HL-60/S4 treated with phorbol 12-myristate 13-acetate at 8.2 ng/mL for 4 days and 3 days (cell line): ENCODE measurements around the gene AP3D1.

Source experiments
- in situ Hi-C: fragments of 300-500 bp; cut with MboI; formaldehyde crosslinking; loops from 2 replicates; pipeline ENCODE4 v1.15.0; 2022; ENCODE audit warnings: low sequenced_read_pairs

The AP3D1 gene

GRCh38 chr19:2151339-2152229 is at the start of gene AP3D1:
AP3D1 (minus strand) TSS chr19:2151566; CDS start chr19:2151334, 232 bp downstream.
- in situ Hi-C loops = loop anchor here (10.0 kb wide), 1 partner anchor 53 kb away; no protein-coding TSS in a partner anchor

- in situ Hi-C loops = loop anchor here (10.0 kb wide), 1 partner anchor 46 kb away; the partner anchor contains the start of gene AP3D1
Measured at GRCh38 chr19:2200624-2201294, 49.4 kb upstream of the AP3D1 start.

- in situ Hi-C loops = loop anchor here (10.0 kb wide), 1 partner anchor 45 kb away; the partner anchor contains the start of gene AP3D1
Measured at GRCh38 chr19:2199861-2200623, 48.7 kb upstream of the AP3D1 start.

GRCh38 chr19:2199215-2199614 is 47.8 kb upstream of the AP3D1 start:
- in situ Hi-C loops = no loop called here

- in situ Hi-C loops = no loop called here
Measured at GRCh38 chr19:2198317-2198716, 47.0 kb upstream of the AP3D1 start.

- in situ Hi-C loops = no loop called here
Measured at GRCh38 chr19:2197270-2197669, 45.9 kb upstream of the AP3D1 start.

- in situ Hi-C loops = no loop called here
Measured at GRCh38 chr19:2195914-2196313, 44.5 kb upstream of the AP3D1 start.

- in situ Hi-C loops = no loop called here
Measured at GRCh38 chr19:2195361-2195760, 44.0 kb upstream of the AP3D1 start.

GRCh38 chr19:2194513-2195078 is 43.2 kb upstream of the AP3D1 start:
- in situ Hi-C loops = no loop called here

GRCh38 chr19:2193807-2194206 is 42.4 kb upstream of the AP3D1 start:
- in situ Hi-C loops = no loop called here

- in situ Hi-C loops = no loop called here
Measured at GRCh38 chr19:2192862-2193261, 41.5 kb upstream of the AP3D1 start.

GRCh38 chr19:2191456-2192310 is 40.3 kb upstream of the AP3D1 start:
- in situ Hi-C loops = no loop called here

GRCh38 chr19:2190848-2191455 is 39.6 kb upstream of the AP3D1 start:
- in situ Hi-C loops = no loop called here

GRCh38 chr19:2189880-2190279 is 38.5 kb upstream of the AP3D1 start:
- in situ Hi-C loops = no loop called here

- in situ Hi-C loops = no loop called here
Measured at GRCh38 chr19:2188708-2189385, 37.5 kb upstream of the AP3D1 start.

- in situ Hi-C loops = no loop called here
Measured at GRCh38 chr19:2187159-2187558, 35.8 kb upstream of the AP3D1 start.

- in situ Hi-C loops = no loop called here
Measured at GRCh38 chr19:2186071-2186846, 34.9 kb upstream of the AP3D1 start.

- in situ Hi-C loops = no loop called here
Measured at GRCh38 chr19:2185734-2186070, 34.3 kb upstream of the AP3D1 start.
